ENCODE results near the gene GABRG3. TPM values are rescaled to one million over a fixed set of nuclear protein-coding genes. Genes with fewer than 3 reads are reported as not detected.

The GABRG3 gene
- total and polyA plus RNA-seq, 2 experiments from 2014 or later = 0.10 to 1.4 TPM

DNA sequence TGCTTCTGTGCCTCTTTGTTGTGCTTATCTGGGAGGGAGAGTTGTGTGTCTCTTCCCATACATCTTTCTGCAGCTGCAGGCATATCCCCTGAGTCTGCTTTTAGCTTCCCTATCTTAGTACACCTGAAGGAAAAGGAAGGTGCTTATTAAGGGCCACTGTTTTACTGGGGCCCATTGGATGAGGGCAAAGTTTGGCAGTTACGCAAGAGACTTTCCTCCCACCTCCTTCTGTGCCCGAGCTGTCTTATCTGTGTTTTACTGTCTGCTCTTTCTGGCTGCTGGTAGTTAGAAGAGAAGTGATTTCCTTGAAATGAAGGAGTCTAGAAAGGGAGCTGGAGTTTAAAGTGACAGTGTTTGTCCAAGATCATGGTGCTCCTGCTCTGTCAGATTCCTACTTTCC, 66.5 kb downstream of the GABRG3 start:
- DNase-seq (ENCODE audit: low spot score) (no peak), ATAC-seq (no peak)
- H3K4me1 ChIP-seq (ENCODE audit: insufficient read depth) = no peaks in the 10 kb centered on the region
- Mint-ChIP-seq H3K9me3 (peaks cover 12% of the 10 kb centered on the region; the same call in 2 of the 3 replicates), H3K4me3 (no peak overlapping the region), H3K27ac (no peak overlapping the region), H3K36me3 (ENCODE audit: low read depth) (peaks cover 3% of the 10 kb centered on the region), H3K4me1 (no peaks in the 10 kb centered on the region), H3K27me3 (ENCODE audit: insufficient read depth, low read depth, poor library complexity) (peaks cover 7% of the 10 kb centered on the region)
- H3K4me3 ChIP-seq = no peak overlapping the region
- H3K36me3 ChIP-seq (ENCODE audit: insufficient read depth) = no peaks in the 10 kb centered on the region
- no peak for TF ChIP-seq CREB1 (CRISPR knock-in tag; IDR thresholded peaks at IDR 0.05; ENCODE audit: low read depth)
- TF ChIP-seq ZNF462 (CRISPR knock-in tag; IDR thresholded peaks at IDR 0.05) = no peak
- TF ChIP-seq, protein P1, sequence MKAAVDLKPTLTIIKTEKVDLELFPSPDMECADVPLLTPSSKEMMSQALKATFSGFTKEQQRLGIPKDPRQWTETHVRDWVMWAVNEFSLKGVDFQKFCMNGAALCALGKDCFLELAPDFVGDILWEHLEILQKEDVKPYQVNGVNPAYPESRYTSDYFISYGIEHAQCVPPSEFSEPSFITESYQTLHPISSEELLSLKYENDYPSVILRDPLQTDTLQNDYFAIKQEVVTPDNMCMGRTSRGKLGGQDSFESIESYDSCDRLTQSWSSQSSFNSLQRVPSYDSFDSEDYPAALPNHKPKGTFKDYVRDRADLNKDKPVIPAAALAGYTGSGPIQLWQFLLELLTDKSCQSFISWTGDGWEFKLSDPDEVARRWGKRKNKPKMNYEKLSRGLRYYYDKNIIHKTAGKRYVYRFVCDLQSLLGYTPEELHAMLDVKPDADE (IDR thresholded peaks at IDR 0.05) = no peak
- no peak for TF ChIP-seq JUNB (IDR thresholded peaks at IDR 0.05; ENCODE audit: unreplicated experiment)
- no peak for TF ChIP-seq EZH2phosphoT487 (IDR thresholded peaks at IDR 0.05; ENCODE audit: unreplicated experiment)
- TF ChIP-seq POLR2AphosphoS5 (IDR thresholded peaks at IDR 0.05; ENCODE audit: low read depth) = no peak
- TF ChIP-seq STAT1 (IDR thresholded peaks at IDR 0.05; ENCODE audit: unreplicated experiment) = no peak
- TF ChIP-seq ZNF114 (CRISPR knock-in tag; IDR thresholded peaks at IDR 0.05) = no peak
- no peak for TF ChIP-seq NANOG (IDR thresholded peaks at IDR 0.05; ENCODE audit: borderline replicate concordance)
- TF ChIP-seq ZNF331 (CRISPR knock-in tag; IDR thresholded peaks at IDR 0.05; ENCODE audit: low read depth) = no peak
- TF ChIP-seq CTCF (conservative IDR thresholded peaks at IDR 0.05; ENCODE audit: low read depth in 2 of 2) = no peak
- TF ChIP-seq, protein P2, sequence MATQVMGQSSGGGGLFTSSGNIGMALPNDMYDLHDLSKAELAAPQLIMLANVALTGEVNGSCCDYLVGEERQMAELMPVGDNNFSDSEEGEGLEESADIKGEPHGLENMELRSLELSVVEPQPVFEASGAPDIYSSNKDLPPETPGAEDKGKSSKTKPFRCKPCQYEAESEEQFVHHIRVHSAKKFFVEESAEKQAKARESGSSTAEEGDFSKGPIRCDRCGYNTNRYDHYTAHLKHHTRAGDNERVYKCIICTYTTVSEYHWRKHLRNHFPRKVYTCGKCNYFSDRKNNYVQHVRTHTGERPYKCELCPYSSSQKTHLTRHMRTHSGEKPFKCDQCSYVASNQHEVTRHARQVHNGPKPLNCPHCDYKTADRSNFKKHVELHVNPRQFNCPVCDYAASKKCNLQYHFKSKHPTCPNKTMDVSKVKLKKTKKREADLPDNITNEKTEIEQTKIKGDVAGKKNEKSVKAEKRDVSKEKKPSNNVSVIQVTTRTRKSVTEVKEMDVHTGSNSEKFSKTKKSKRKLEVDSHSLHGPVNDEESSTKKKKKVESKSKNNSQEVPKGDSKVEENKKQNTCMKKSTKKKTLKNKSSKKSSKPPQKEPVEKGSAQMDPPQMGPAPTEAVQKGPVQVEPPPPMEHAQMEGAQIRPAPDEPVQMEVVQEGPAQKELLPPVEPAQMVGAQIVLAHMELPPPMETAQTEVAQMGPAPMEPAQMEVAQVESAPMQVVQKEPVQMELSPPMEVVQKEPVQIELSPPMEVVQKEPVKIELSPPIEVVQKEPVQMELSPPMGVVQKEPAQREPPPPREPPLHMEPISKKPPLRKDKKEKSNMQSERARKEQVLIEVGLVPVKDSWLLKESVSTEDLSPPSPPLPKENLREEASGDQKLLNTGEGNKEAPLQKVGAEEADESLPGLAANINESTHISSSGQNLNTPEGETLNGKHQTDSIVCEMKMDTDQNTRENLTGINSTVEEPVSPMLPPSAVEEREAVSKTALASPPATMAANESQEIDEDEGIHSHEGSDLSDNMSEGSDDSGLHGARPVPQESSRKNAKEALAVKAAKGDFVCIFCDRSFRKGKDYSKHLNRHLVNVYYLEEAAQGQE (IDR thresholded peaks at IDR 0.05; ENCODE audit: unreplicated experiment) = no peak
- H4K20me1 ChIP-seq (replicated peaks; ENCODE audit: insufficient read depth) = no peaks in the 10 kb centered on the region
- no peaks in the 10 kb centered on the region for H3K27me3 ChIP-seq (ENCODE audit: insufficient read depth)
- no peaks in the 10 kb centered on the region for H3K9me2 ChIP-seq (ENCODE audit: insufficient read depth)
- H2AFZ ChIP-seq = no peak overlapping the region
- H3F3A ChIP-seq (replicated peaks; ENCODE audit: low read depth) = no peaks in the 10 kb centered on the region
- H3K4me2 ChIP-seq = no peak overlapping the region
- H3K79me2 ChIP-seq (replicated peaks; ENCODE audit: insufficient read depth) = no peaks in the 10 kb centered on the region
- no peak overlapping the region for H3K27ac ChIP-seq (ENCODE audit: low read depth)

Data from GM23338 (cell line).